ENCODE data around the gene MINDY2.
"Not testable (repeated sequence)": the region's sequence is repeated elsewhere in the genome, so short reads cannot be mapped to it uniquely, and the experiment has no call there.

The MINDY2 gene

DNA sequence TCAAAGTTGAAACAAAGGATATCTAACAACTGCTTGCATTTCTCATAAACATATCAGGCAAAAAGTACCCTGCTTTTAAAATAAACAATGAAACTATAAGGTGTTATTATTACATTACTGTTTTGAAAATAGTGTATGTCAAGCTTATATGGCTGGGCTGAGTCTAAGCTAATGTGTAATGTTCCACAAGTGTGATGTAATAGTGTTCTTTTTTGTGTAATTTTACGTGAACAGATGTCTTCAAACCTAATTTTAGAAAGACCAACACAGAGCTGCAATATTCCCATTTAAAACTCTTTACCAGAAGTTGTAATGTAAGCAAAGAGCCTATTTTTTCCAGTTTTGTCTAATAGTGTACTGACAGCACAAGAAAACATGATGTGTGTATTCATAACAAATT is 34.0 kb downstream of the MINDY2 start:
- no peak for DNase-seq (ENCODE audit: low read depth)

DNA sequence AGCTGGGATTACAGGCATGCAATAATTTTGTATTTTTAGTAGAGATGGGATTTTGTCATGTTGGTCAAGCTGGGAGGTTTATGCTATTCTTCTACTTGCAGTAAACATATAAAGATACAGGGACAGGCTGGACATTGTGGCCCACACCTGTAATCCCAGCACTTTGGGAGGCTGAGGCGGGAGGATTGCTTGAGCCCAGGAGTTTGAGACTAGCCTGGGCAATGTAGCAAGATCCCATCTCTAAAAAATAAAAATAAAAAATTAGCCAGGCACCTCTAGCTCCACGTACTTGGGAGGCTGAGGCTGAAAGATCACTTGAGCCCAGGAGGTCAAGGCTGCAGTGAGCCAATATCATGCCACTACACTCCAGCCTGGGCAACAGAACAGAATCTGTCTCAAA is 52.2 kb downstream of the MINDY2 start:
- not testable (repeated sequence) for DNase-seq (ENCODE audit: low read depth)

DNA sequence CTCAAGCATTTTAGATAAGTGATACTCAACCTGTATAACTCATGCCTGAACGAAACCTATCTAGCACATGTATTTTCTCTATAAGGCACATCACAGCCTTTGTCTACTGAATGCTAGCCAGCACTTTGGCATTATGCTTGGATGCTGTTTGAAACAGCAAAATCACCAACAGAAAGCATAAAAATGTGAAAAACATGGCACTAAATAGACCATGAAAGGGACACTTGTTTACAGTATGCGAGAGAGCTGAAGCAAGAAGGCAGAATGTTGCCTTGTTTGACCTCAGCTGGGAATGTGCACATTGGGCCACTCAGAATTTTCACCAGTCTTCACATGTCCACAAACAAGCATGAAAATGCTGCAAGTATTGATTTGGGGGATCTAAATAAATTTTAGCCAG is 59.5 kb downstream of the MINDY2 start:
- DNase-seq (ENCODE audit: low read depth): no peak

DNA sequence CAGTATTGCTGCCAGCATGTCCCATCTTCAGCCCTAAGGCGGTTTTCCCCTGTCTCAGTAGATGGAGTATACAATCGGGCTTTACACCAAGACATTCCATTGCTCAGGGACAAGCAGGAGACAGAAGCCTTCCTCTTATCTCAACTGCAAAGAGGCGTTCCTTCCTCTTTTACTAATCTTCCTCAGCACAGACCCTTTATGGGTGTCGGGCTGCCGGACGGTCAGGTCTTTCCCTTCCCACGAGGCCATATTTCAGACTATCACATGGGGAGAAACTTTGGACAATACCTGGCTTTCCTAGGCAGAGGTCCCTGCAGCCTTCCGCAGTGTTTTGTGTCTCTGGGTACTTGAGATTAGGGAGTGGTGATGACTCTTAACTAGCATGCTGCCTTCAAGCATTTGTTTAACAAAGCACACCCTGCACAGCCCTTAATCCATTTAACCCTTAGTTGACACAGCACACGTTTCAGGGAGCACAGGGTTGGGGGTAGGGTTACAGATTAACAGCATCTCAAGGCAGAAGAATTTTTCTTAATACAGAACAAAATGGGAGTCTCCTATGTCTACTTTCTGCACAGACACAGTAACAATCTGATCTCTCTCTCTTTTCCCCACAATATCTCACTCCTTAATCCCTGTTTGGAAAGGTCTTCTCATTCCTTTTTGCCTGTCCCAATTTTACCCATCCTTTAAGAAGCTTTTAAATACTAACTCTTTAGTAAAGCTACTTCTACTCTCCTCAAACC is 62.8 kb downstream of the MINDY2 start:
- not testable (repeated sequence) for DNase-seq (ENCODE audit: low read depth)

DNA sequence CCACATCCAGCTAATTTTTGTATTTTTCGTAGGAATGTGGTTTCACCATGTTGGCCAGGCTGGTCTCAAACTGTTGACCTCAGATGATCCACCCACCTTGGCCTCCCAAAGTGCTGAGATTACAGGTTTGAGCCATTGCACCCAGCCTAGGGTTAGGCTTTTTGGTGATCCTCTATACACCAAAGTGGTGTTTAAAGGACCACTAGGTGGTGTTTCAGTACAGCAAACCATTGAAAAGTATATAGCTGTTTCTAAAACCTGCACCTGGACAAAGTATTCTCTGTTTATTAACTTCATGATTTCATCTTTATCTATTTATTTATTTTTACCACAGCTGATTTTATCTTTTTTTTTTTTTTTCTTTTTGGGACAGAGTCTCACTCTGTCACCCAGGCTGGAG is 68.4 kb downstream of the MINDY2 start:
- DNase-seq (ENCODE audit: low read depth): no peak

DNA sequence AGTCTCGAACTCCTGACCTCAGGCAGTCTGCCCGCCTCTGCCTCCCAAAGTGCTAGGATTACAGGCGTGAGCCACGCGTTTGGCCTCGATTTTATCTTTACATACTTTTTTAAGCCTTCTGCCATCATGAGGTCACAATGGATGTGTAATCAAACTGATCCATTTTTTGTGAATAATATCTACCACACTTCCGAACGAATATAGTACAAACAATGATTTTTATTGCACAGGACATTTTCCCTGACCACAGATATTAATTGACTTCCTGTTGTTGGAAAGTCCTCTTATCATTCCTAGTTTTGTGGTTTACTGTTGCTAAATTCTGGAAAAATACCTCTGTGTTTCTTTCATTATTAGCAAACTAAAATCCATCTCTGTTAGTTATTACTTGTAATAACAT is 68.9 kb downstream of the MINDY2 start:
- DNase-seq (ENCODE audit: low read depth): no peak

DNA sequence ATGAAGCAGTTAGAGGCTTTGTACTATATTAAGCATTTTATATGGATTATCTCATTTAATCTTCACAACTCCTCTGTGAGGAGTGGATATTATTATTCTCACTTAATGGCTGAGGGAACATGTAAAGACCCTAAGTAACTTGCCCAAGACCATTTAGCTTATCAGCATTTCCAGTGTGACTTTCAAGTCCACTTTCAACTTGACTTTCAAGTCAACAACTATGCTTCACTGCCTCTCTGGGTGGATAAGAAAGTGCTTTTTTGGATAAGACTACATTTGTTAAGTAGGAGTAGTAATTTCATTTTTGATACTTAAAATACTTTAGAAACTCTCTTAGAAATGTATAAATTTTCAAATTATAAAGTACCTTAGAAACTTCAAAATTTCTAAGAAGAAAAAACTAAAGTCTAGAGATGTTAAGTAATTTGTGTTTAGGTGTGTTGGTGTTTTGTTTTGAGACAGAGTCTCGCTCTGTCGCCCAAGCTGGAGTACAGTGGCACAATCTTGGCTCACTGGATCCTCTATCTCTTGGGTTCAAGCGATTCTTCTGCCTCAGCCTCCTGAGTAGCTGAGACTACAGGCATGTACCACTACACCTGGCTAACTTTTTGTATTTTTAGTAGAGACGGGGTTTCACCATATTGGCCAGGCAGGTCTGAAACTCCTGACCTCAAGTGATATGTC is 71.8 kb downstream of the MINDY2 start:
- no peak for DNase-seq (ENCODE audit: low read depth)

DNA sequence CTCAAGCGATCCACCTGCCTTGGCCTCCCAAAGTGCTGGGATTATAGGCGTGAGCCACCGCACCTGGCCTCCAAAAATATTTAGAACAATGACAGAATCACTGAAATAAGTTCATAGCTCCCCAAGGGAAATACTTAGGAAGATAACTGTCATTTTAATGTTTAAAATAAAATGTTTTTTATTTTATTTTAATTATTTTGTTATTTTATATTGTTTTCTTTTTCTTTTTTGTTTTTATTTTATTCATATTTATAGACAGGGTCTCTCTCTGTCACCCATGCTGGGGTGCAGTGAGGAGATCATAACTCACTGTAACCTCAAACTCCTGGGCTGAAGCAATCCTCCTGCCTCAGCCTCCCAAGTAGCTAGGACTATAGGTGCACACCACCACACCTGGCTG is 80.1 kb downstream of the MINDY2 start:
- DNase-seq (ENCODE audit: low read depth): not testable (repeated sequence)

DNA sequence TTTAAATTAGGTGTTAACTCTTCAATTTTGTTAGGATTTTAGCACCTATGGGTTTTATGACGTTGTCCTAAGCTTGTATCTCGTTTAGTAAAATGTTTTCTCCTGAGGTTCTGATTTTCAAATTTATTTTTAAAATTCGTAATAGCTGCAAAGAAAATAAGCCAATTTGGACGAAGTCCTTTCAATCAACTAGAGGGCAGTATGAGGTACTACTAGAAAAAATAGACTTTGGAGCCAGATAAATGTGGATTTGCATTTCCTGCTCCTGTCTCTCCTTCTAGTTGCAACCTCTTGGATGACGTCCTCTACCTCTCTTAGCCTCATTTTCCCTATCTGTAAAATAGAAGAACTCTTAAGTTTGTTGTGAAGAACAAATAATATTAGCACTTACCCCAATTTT is 81.2 kb downstream of the MINDY2 start:
- DNase-seq (ENCODE audit: low read depth): no peak

DNA sequence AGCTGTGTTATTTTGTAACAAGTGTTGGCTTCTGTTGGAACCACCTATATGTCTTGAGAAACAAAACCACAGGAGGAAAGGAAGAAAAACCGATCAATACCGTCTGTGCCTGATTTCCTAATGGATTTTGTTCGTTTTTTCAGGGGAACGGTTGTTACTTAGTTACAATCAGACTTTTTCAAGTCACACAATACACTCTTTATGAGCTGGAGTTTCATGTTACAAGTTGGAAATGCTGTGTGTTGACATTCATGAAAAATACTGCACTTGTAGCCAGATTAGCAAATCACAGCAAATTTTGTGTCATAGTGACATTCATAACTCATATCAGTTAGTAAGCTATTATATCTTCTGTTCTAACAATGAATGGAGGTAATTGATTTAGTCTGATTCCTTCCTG is 83.5 kb downstream of the MINDY2 start:
- no peak for DNase-seq (ENCODE audit: low read depth)

DNA sequence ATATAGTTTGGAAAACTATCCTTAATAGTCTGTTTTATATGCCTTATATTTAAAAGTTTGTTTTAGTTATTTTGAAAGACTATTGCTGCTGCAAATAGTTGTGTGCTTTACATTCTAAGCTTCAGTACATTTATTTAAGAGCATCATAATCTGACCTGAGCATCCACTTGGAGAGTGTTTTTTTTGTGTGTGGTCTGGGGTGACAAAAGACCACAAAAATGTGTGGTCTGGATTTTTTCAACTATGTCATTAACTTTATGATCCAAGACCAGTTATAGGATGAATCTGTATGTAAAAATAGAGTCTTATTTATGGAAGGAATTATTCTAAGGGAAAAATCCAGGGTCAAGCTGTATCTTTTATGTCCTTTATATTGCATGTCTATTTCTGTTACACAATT is 85.0 kb downstream of the MINDY2 start:
- no peak for DNase-seq (ENCODE audit: low read depth)

DNA sequence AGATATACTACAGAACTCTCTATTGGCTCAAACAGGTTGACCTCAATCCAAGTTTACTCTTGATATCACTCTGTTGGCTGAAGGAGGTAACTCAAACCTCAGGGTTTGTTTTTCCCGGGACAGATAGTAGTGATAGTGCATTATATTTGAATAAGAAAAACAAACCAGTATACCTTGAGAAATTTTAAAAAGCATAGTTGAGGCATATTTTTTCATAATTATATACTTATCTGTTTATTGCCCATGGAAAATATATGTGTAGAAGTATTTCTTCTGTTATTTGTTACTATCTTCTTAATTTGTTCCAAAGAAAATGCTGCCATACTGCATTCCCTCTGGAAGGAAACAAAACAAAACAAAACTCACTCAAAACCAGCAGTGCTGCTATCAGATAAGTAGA is 85.5 kb downstream of the MINDY2 start:
- DNase-seq (ENCODE audit: low read depth): not testable (repeated sequence)

DNA sequence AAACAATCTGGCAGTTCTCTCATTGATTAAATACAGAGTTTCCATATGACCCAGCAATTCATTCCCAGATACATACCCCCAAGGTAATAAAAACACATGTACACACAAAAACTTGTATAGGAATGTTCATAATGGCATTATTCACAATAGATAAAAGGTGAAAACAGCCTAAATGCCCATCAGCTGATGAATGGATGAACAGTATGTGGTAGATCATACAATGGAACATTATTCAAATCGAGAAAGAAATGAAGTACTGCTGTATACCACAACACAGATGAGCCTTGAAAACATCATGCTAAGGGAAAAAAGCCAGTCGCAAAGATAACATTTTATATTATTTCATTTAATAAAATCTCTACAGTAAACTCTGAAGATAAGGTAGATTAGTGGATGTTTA is 91.2 kb downstream of the MINDY2 start:
- DNase-seq (ENCODE audit: low read depth): no peak

DNA sequence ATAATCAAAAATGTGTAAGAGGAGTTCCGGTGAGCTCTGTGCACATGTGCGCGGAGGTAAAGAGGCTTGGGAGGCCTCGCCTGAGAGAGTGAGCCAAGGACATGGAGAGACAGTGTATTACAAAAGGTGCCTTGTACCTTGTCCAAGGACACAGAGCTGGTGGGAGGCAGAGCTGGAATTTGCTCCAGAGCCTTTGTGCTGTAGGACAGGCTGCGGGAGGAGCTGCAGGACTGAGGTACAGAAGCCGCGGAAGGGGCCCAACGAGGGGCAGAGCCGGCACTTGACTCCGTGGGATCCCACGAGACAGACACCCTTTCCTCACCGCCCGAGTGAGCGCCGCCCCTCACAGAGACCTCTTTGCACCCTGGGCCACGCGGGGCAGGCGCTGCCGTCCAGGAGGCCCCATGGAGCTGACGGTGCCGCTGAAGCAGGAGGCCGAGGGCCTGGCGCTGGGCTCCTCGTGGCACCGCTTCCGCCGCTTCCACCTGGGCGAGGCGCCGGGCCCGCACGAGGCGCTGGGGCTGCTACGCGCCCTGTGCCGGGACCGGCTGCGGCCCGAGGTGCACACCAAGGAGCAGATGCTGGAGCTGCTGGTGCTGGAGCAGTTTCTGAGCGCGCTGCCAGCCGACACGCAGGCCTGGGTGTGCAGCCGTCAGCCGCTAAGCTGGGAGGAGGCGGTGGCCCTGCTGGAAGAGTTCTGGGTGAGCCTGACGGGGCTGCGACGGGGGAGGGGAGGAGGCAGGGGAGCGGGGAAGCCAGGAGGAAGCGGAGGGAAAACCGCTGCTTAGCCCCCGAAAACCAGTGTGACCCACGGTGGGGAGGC is 93.7 kb downstream of the MINDY2 start:
- DNase-seq (ENCODE audit: low read depth): no peak

DNA sequence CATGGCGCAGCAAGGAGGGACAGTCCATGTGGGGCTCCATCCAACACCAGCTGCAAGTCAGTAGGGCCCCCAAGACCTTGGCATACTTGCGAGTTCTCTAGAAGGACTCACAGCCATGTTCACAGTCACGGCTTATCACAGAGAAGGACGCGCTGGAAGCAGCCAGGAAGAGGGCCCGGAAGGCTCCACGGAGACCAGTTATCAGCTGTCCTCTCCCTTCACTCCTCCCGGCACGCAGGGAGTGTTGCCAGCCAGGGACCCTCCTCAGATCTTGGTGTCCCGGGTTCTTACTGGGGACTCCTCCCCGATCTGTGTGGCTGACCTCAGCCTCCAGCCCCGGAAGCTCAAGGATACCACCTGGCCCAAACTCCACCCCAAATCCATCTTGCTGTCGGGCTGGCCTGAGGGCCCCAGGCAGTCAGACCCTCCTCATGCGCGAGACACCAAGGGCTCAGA is 94.4 kb downstream of the MINDY2 start:
- no peak for DNase-seq (ENCODE audit: low read depth)

DNA sequence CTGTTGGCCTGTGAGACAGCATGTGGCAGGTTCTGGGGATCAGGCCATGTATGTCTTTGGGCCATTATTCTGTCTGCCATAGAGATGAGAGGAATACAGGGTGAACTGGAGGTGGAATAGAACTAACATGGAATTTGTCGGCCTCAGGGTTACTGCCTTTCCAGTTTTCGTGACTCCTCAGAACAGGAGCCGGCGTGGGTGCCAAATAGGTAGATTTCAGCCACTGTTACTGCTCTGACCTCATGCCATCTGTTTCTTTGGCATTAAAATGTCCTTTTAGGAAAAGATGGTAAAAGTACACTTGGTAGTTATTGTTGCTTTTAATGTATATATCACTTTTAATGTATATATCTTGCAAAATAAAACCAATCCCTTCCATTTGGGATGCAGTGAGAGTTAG is 96.8 kb downstream of the MINDY2 start:
- no peak for DNase-seq (ENCODE audit: low read depth)

DNA sequence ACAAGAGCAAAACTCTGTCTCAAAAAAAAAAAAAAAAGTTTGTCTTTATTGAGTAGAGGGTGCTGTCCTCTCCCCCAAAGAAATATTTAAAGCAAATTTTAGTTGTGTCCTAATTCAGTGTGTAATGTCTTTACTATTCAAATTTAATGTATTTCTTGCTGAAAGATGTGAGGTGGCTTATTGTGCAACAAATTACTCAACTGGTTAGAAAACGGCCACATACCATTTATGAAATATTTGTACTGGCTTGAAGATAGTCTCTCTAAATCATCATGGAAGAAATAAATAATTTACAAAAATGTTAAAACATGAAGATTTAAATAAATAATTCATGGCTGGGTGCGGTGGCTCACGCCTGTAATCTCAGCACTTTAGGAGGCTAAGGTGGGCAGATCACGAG is 99.3 kb downstream of the MINDY2 start:
- no peak for DNase-seq (ENCODE audit: low read depth)

DNA sequence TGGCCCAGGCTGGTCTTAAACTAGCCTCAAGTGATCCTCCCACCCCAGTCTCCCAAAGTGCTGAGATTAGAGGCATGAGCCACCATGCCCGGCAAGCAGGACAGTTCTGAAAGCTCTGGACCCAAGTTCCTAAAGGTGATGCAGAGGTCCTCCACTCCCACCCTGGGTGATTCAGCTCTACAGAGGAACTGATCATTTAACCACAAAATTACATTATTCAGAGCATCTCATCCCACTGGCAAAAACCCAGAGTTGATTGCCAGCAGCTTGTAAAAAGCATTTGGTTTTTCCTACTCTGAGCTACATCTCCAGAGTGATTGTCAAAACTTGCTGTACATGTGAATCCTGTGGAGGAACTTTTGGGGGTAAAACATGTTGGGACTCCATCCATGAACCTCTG is 102.2 kb downstream of the MINDY2 start:
- DNase-seq (ENCODE audit: low read depth): no peak

DNA sequence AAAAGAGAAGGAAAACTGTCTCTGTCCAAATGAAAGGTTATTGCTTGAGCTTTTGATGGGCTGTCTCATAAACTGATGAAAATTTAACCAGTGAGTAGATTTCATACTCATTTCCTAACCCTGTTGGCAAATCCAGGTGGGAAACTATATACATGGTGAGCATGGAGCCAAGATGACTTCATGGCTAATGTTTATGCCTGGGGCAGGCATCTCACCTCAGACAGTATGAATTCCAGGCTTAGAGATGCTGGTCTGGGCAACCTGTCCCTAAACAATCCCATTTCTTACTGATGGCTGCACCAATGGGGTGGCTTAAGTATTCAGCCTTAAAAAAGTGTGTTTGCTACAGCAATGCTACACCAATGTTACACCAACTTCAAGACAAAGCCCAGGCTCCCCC is 104.2 kb downstream of the MINDY2 start:
- no peak for DNase-seq (ENCODE audit: low read depth)

DNA sequence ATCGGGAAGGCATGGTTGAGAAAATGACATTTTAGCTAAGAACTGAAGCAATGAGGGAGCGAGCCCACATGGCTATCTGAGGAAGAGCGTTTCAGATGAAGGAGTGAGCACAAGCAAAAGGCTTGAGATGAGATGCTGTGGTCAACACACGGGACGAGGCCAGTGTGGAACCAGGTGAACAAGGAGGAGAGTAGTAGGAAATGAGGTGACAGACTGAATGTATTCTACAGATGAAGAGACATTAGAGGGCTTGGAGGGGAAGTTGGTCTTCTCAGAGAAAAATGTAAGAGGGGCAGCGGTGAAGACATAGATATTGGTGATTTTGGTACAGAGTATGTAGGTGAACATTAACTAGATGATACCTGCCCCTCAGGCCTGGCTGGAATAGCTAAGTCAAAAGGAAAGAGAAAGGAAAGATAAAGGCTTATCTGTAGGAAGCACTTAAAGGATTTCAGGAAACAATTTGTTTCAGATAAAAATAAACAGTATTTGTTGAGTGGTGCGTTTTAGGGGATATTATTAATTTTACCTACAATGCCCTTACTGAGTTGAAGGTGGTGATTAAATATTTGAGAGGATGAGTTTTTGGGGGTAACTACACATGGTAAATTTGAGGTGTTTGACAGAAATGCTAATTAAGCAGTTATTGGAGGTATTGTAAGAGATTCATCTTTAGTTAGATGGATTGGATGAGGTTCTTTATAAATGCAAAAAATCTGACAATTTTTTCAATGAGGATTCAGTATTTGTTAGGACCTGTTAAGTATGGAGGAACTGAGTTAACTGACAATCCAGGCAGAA is 105.4 kb downstream of the MINDY2 start:
- no peak for DNase-seq (ENCODE audit: low read depth)

DNA sequence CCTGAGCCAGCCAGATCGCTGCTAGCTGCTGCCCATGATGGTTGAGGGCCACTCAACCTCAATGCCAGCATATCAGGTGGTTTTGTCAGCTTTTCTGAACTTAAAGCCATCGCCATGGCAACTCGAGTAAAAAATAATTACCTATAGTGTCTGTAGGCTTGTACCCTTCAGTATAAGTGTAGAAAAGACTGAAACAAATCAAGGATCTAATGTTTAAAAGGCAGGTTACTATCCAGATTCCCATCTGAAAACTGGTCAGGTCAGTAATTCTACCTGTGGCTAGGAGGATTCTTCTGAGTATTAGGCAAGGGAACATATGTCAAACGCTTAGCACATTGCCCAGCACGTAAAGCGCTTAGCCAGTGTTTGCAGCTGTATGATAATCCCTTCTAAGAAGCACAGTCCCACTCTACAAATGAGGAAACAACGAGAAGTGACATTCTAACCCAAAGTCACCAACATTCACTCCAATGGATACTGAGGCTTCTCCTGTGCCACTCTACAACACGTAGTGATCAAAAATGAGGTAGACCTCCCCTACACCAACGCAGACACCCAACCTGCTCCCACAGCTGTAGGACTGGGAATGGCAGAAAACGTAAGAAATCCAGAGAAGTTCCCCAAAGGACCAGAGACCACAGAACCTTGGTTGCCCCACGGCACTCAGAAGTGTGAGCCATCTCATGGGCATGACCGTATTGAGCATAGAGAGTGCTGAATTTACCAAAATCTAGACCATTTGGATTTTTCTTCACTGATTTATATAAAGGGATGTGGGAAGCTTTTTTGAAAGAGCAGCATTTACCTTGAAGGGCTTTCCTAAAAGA is 107.1 kb downstream of the MINDY2 start:
- DNase-seq (ENCODE audit: low read depth): no peak
